ENCODE data around the gene OLFML2B.

DNA sequence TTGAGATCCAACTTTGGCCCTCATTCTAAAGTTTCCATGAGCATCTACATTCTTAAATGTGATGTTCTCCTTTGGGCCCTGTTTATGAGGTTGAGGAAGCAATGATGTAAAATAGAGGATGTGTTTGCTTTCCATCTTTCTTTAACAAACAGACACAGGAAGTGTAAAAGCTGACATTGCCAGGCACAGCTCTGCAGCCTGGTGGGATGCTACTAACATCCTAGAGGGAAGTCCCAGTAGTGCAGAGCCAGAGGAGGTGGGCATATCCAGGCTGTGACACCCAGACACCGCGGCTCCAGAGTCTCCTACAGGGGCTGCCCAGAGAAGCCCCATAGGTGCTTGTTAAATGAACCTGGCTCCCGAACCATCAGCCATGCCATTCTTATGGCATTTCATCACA is 16.2 kb downstream of the OLFML2B start:
- TF ChIP-seq, protein P1, sequence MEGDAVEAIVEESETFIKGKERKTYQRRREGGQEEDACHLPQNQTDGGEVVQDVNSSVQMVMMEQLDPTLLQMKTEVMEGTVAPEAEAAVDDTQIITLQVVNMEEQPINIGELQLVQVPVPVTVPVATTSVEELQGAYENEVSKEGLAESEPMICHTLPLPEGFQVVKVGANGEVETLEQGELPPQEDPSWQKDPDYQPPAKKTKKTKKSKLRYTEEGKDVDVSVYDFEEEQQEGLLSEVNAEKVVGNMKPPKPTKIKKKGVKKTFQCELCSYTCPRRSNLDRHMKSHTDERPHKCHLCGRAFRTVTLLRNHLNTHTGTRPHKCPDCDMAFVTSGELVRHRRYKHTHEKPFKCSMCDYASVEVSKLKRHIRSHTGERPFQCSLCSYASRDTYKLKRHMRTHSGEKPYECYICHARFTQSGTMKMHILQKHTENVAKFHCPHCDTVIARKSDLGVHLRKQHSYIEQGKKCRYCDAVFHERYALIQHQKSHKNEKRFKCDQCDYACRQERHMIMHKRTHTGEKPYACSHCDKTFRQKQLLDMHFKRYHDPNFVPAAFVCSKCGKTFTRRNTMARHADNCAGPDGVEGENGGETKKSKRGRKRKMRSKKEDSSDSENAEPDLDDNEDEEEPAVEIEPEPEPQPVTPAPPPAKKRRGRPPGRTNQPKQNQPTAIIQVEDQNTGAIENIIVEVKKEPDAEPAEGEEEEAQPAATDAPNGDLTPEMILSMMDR (IDR thresholded peaks at IDR 0.05) = no peak
- TF ChIP-seq POLR2A (IDR thresholded peaks at IDR 0.05) = no peak

Data from uterus (tissue), 2 donors.